Trophoblast cell (in vitro differentiated cells and primary cell): Measurements from ENCODE around the gene PTP4A2.
"Not testable (repeated sequence)": the region's sequence is repeated elsewhere in the genome, so short reads cannot be mapped to it uniquely, and the experiment has no call there.

Experiments used
- DNase-seq, 2 donors: peaks; one replicate each; pipeline ENCODE4 v3.0.0-alpha.2; 2016
- H2AFZ ChIP-seq: 2 replicates; pipeline ENCODE4 v1.6.1; 2013; ENCODE audit warnings: low read length, moderate library complexity, mild to moderate bottlenecking; ENCODE audit not compliant: insufficient read depth, poor library complexity
- H2AK5ac ChIP-seq: 2 replicates; pipeline ENCODE4 v1.6.1; 2013; ENCODE audit warnings: mild to moderate bottlenecking, low read length
- H2BK120ac ChIP-seq: 2 replicates; pipeline ENCODE4 v1.6.1; 2013; ENCODE audit warnings: low read length, mild to moderate bottlenecking, moderate library complexity; ENCODE audit not compliant: insufficient read depth, poor library complexity
- H2BK12ac ChIP-seq: 2 replicates; pipeline ENCODE4 v1.6.1; 2013; ENCODE audit warnings: mild to moderate bottlenecking, low read length, moderate library complexity
- H2BK5ac ChIP-seq: 2 replicates; pipeline ENCODE4 v1.6.1; 2013; ENCODE audit warnings: low read length, low read depth, moderate library complexity, mild to moderate bottlenecking; ENCODE audit not compliant: poor library complexity
- H3K14ac ChIP-seq: 2 replicates; pipeline ENCODE4 v1.6.1; 2013; ENCODE audit warnings: mild to moderate bottlenecking, low read length
- H3K18ac ChIP-seq: 2 replicates; pipeline ENCODE4 v1.6.1; 2013; ENCODE audit warnings: mild to moderate bottlenecking, low read length
- H3K23ac ChIP-seq: 2 replicates; pipeline ENCODE4 v1.6.1; 2013; ENCODE audit warnings: low read length
- H3K27ac ChIP-seq: 2 replicates; pipeline ENCODE4 v1.5.1; 2013; ENCODE audit warnings: low read depth, mild to moderate bottlenecking, inconsistent platforms, low read length, moderate library complexity
- H3K27me3 ChIP-seq: 2 replicates; pipeline ENCODE4 v1.6.1; 2013; ENCODE audit warnings: inconsistent platforms, mild to moderate bottlenecking, low read length, moderate library complexity; ENCODE audit not compliant: insufficient read depth
- H3K36me3 ChIP-seq, 2 experiments: 1 replicate in 1 of 2; 2 replicates in 1 of 2; pipeline ENCODE4 v1.6.1; 2013; ENCODE audit warnings: low read length in 2 of 2, mild to moderate bottlenecking in 2 of 2, moderate library complexity in 1 of 2; ENCODE audit not compliant: insufficient read depth in 2 of 2, control insufficient read depth in 1 of 2
- H3K4ac ChIP-seq: 2 replicates; pipeline ENCODE4 v1.6.1; 2013; ENCODE audit warnings: low read depth, mild to moderate bottlenecking, low read length, moderate library complexity
- H3K4me1 ChIP-seq, 2 experiments: 1 replicate in 1 of 2; 2 replicates in 1 of 2; pipeline ENCODE4 v1.6.1; 2013; ENCODE audit warnings: low read length in 2 of 2, mild to moderate bottlenecking in 2 of 2, moderate library complexity in 1 of 2; ENCODE audit not compliant: insufficient read depth in 2 of 2, control insufficient read depth in 1 of 2
- H3K4me2 ChIP-seq: 2 replicates; pipeline ENCODE4 v1.6.1; 2013; ENCODE audit warnings: inconsistent platforms, mild to moderate bottlenecking, low read length, moderate library complexity
- H3K4me3 ChIP-seq: 2 replicates; pipeline ENCODE4 v1.5.1; 2013; ENCODE audit warnings: mild to moderate bottlenecking, low read depth, low read length, inconsistent platforms
- H3K79me1 ChIP-seq: one replicate; pipeline ENCODE4 v1.6.1; 2013; ENCODE audit warnings: low read length
- H3K79me2 ChIP-seq: 2 replicates; pipeline ENCODE4 v1.6.1; 2013; ENCODE audit warnings: low read length, mild to moderate bottlenecking; ENCODE audit not compliant: control insufficient read depth, insufficient read depth, poor library complexity
- H3K9ac ChIP-seq: 2 replicates; pipeline ENCODE4 v1.6.1; 2013; ENCODE audit warnings: mild to moderate bottlenecking, low read length
- H3K9me3 ChIP-seq: 2 replicates; pipeline ENCODE4 v1.6.1; 2013; ENCODE audit warnings: low read depth, mild to moderate bottlenecking, control low read depth, inconsistent platforms, low read length; ENCODE audit not compliant: insufficient read depth
- H4K12ac ChIP-seq: 2 replicates; pipeline ENCODE4 v1.6.1; 2013; ENCODE audit warnings: low read depth, mild to moderate bottlenecking, low read length, moderate library complexity
- H4K8ac ChIP-seq: 2 replicates; pipeline ENCODE4 v1.6.1; 2013; ENCODE audit warnings: low read depth, mild to moderate bottlenecking, low read length, moderate library complexity
- H4K91ac ChIP-seq: one replicate; pipeline ENCODE4 v1.6.1; 2013; ENCODE audit warnings: low read depth, mild to moderate bottlenecking, low read length, moderate library complexity
- WGBS: extraction: QIAGEN DNeasy Blood & Tissue Kit; methylation state at CpG from one replicate; pipeline ENCODE4 v1.1.7; 2013; ENCODE audit warnings: missing lambda C conversion rate; ENCODE audit not compliant: insufficient read length, insufficient coverage; ENCODE audit errors: extremely low coverage; 5-methylcytosine and 5-hydroxymethylcytosine counted together

The PTP4A2 gene

DNA sequence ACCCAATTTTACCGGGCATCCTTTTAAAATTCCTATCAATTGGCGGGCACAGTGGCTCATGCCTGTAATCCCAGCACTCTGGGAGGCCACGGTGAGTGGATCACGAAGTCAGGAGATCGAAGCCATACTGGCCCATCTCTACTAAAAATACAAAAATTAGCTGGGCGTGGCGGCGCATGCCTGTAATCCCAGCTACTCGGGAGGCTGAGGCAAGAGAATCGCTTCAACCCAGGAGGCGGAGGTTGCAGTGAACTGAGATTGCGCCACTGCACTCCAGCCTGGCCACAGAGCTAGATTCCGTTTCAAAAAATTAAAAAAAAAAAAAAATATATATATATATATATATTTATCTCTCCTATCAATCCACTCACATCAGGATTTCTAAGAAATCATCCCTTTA lies 12.3 kb downstream of the PTP4A2 start:
- H2BK5ac ChIP-seq, H3K27ac ChIP-seq, DNase-seq, H3K36me3 ChIP-seq, H2AFZ ChIP-seq, H3K9ac ChIP-seq, H2AK5ac ChIP-seq, H3K79me1 ChIP-seq, H3K18ac ChIP-seq, H3K23ac ChIP-seq, H2BK120ac ChIP-seq, H4K12ac ChIP-seq, H3K14ac ChIP-seq, H3K4me1 ChIP-seq, H3K27me3 ChIP-seq, H3K9me3 ChIP-seq, H4K91ac ChIP-seq, H3K4me2 ChIP-seq, H3K4me3 ChIP-seq, H4K8ac ChIP-seq, H2BK12ac ChIP-seq: not testable (repeated sequence)
- Histone ChIP-seq H3K79me2 (peaks cover 14% of the 10 kb centered on the region), H3K4ac (peak overlapping the region; percentile 98)
- no CpG with 5 or more reads among the region's 13 CpGs for WGBS

DNA sequence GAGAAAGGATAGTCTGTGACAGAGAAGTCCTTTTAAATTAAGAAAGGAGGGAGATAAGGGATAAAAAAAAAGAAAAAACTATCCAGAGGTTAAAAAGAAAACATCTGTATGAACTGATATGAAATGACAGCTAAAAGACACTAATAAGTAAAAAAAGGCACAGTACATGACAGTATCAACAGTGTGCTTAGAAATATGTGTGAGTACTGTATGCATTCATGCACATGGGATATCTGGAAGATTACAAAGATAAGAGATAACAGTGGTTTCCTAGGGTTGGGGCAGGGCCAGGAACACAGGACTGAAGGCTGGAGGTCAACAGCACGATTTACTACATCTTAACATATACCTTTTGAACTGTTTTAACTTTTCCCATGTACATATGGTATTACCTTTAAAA lies 13.3 kb downstream of the PTP4A2 start:
- H3K27me3 ChIP-seq, result no peaks in the 10 kb centered on the region
- H3K14ac ChIP-seq, result no peak overlapping the region
- no peak overlapping the region for H3K27ac ChIP-seq
- H3K4me3 ChIP-seq, result no peak overlapping the region
- peak overlapping the region; percentile 75 for H3K4ac ChIP-seq
- no peak overlapping the region for H2AFZ ChIP-seq
- no peak overlapping the region for H4K91ac ChIP-seq
- no peak overlapping the region for H3K9ac ChIP-seq
- no peak overlapping the region for H4K12ac ChIP-seq
- peaks cover 13% of the 10 kb centered on the region for H3K79me2 ChIP-seq
- DNase-seq, result peak in 1 of 2 donors; percentile 69
- no peak overlapping the region for H4K8ac ChIP-seq
- H3K4me2 ChIP-seq, result no peak overlapping the region
- no peak overlapping the region for H3K18ac ChIP-seq
- H3K23ac ChIP-seq, result no peak overlapping the region
- no peak overlapping the region for H2BK12ac ChIP-seq
- H3K4me1 ChIP-seq, result peaks cover 2 to 6% of the 10 kb centered on the region in 2 experiments
- no peak overlapping the region for H2AK5ac ChIP-seq
- no peak overlapping the region for H2BK120ac ChIP-seq
- H3K79me1 ChIP-seq, result no peaks in the 10 kb centered on the region
- H2BK5ac ChIP-seq, result no peak overlapping the region
- peaks cover 1 to 3% of the 10 kb centered on the region in 2 experiments for H3K36me3 ChIP-seq
- no peaks in the 10 kb centered on the region for H3K9me3 ChIP-seq
- WGBS, result no CpG with 5 or more reads among the region's 1 CpG

DNA sequence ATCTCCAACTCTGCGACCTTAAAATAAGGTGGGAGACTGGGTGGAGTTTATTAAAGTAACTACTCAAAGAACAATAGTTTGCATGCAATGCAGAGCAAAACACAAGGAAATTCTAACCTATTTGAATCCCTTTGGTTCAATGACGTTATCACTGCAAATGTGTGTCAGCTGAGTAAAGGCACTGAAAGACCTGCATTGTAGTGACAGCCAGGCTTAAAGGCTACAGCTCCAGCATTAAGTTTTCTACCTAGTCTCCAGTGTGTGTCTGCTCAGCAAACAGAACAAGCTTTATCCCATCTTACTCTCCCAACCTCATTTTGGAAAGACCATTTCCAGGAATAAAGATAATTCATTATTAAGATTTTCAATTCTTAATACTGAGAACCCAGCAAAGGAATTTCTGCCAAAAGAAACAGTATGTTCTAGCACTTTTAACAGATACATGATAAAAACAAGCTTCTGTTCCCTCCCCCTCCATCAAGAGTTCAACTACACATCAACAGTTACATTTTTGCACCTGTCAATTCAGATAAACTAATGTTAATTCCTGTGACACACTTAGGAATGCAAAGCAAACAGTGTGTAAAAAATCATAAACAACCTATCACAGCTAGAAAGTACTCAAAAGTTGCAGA lies 14.2 kb downstream of the PTP4A2 start:
- Histone ChIP-seq H2AFZ (no peak overlapping the region), H3K4me2 (no peak overlapping the region), H3K14ac (no peak overlapping the region), H2BK5ac (no peak overlapping the region), H4K12ac (no peak overlapping the region), H4K91ac (no peak overlapping the region), H3K18ac (no peak overlapping the region), H2BK12ac (no peak overlapping the region), H3K79me1 (no peaks in the 10 kb centered on the region), H3K23ac (no peak overlapping the region), H3K27ac (no peak overlapping the region), H3K27me3 (no peaks in the 10 kb centered on the region), H3K4ac (peak overlapping the region; percentile 83), H2BK120ac (no peak overlapping the region), H3K79me2 (peaks cover 12% of the 10 kb centered on the region), H3K4me3 (no peak overlapping the region), H4K8ac (no peak overlapping the region), H3K36me3 (peaks cover 3 to 4% of the 10 kb centered on the region in 2 experiments), H3K4me1 (peaks cover 2 to 6% of the 10 kb centered on the region in 2 experiments), H3K9ac (no peak overlapping the region), H2AK5ac (no peak overlapping the region), H3K9me3 (no peaks in the 10 kb centered on the region)
- no peak for DNase-seq
- no CpG with 5 or more reads among the region's 2 CpGs for WGBS

DNA sequence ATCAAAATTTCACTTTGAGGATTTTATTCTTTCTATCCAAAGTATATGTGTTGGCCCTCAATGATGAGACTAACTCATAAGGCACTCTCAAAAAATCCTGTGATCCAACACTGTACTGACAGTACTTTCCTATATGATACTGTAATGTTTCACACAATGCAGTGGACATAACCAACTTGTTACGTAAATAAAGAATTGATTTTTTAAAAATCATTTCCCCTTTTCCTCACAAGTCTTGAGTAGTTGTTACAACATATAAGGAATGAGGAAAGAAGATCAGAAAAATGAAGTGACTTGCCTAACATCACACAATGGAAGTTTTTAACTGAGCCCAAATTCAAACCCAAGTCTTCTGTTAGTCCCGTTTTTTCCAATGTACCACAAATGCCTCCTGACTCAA lies 17.2 kb downstream of the PTP4A2 start:
- no peak overlapping the region for H4K8ac ChIP-seq
- H2AK5ac ChIP-seq, result no peak overlapping the region
- no peak overlapping the region for H3K4ac ChIP-seq
- H3K27ac ChIP-seq, result no peak overlapping the region
- peak in 1 of 2 donors; percentile 34 for DNase-seq
- no peak overlapping the region for H3K4me3 ChIP-seq
- H2BK5ac ChIP-seq, result no peak overlapping the region
- no peak overlapping the region for H3K9ac ChIP-seq
- peaks cover 9% of the 10 kb centered on the region for H3K79me2 ChIP-seq
- H2AFZ ChIP-seq, result no peak overlapping the region
- peaks cover 2 to 6% of the 10 kb centered on the region in 2 experiments for H3K4me1 ChIP-seq
- H3K14ac ChIP-seq, result no peak overlapping the region
- no peak overlapping the region for H4K91ac ChIP-seq
- H3K27me3 ChIP-seq, result no peaks in the 10 kb centered on the region
- peaks cover 7 to 11% of the 10 kb centered on the region in 2 experiments for H3K36me3 ChIP-seq
- H3K18ac ChIP-seq, result no peak overlapping the region
- H2BK120ac ChIP-seq, result no peak overlapping the region
- H4K12ac ChIP-seq, result no peak overlapping the region
- no peak overlapping the region for H3K4me2 ChIP-seq
- no CpG with 5 or more reads among the region's 2 CpGs for WGBS
- no peaks in the 10 kb centered on the region for H3K79me1 ChIP-seq
- H2BK12ac ChIP-seq, result no peak overlapping the region
- no peak overlapping the region for H3K23ac ChIP-seq
- H3K9me3 ChIP-seq, result no peaks in the 10 kb centered on the region
